Left lung (tissue), 10 donors: Measurements from ENCODE around the gene GNA15. TPM values are rescaled to one million over a fixed set of nuclear protein-coding genes. Genes with fewer than 3 reads are reported as not detected.
A peak's percentile ranks its signal among the peaks of the same experiment; 100 is the strongest.

ENCODE experiments used
- ATAC-seq: fragments of 200-7000 bp; cut with Tn5 transposase; one replicate; pipeline ENCODE4 v1.9.1; 2020; ENCODE audit warnings: moderate library complexity
- DNase-seq, 4 donors: peaks; one replicate each; pipeline ENCODE4 v3.0.0-alpha.2; 2013 to 2020
- H3K27ac ChIP-seq, 2 donors: fragments of 200-600 bp; sonication (generic) in 1 of 2; one replicate each; pipeline versions ENCODE4 v1.5.0 to v1.8.0; 2020 to 2021
- H3K27me3 ChIP-seq, 2 donors: fragments of 200-600 bp; sonication (generic) in 1 of 2; one replicate each; pipeline versions ENCODE4 v1.5.0 to v1.8.0; 2020 to 2021
- H3K36me3 ChIP-seq, 2 donors: fragments of 200-600 bp; sonication (generic) in 1 of 2; one replicate each; pipeline versions ENCODE4 v1.5.0 to v1.8.0; 2020 to 2021
- H3K4me1 ChIP-seq, 2 donors: fragments of 200-600 bp; one replicate each; pipeline ENCODE4 v1.8.0; 2021
- H3K4me3 ChIP-seq, 2 donors: fragments of 200-600 bp; sonication (generic) in 1 of 2; one replicate each; pipeline versions ENCODE4 v1.5.0 to v1.8.0; 2020 to 2021; ENCODE audit warnings: mild to moderate bottlenecking in 1 of 2
- H3K9me3 ChIP-seq, 2 donors: fragments of 200-600 bp; sonication (generic) in 1 of 2; one replicate each; pipeline versions ENCODE4 v1.5.0 to v1.8.0; 2020 to 2021
- CTCF ChIP-seq, 2 donors: fragments of 200-600 bp; sonication (generic) in 1 of 2; IDR thresholded peaks; one replicate each; pipeline versions ENCODE4 v1.5.0 to v1.8.0; 2021; ENCODE audit warnings: antibody characterized with exemption in 2 of 2
- intact Hi-C, 2 donors: fragments of 100-400 bp; cut with DNase I; formaldehyde crosslinking; loops; one replicate each; pipeline versions ENCODE4 v1.11.2 to v1.14.2; 2022
- polyA plus RNA-seq, 6 donors: library from polyadenylated mRNA; unstranded; fragments of 120-200 nt; gene quantifications; one replicate each; pipeline ENCODE4 v1.2.1, GENCODE V29; 2013; ENCODE audit not compliant: insufficient read length in 6 of 6
- total RNA-seq, 2 donors: library from RNA; stranded (reverse); fragmentation: NEBNext Ultra II Directional; extraction: Animal tissue kit (Norgen Biotek cat#: 25700); gene quantifications; one replicate each; pipeline ENCODE4 v1.2.1, GENCODE V29; 2021
- donor health status: DM: no; HTN: yes; CAD: no.
- donor health status: DM: no; HTN: no; CAD: no.

The GNA15 gene
- total and polyA plus RNA-seq, 8 donors: 1.8 to 35.9 (median 2.8) TPM

- Histone ChIP-seq H3K4me3 (no peak overlapping the region), H3K36me3 (peaks cover 0 to 71% of the 10 kb centered on the region in 2 donors), H3K27ac (no peak overlapping the region), H3K27me3 (no peaks in the 10 kb centered on the region), H3K9me3 (no peaks in the 10 kb centered on the region), H3K4me1 (peaks cover 0 to 38% of the 10 kb centered on the region in 2 donors)
- no peak for DNase-seq
- no peak for TF ChIP-seq CTCF (IDR thresholded peaks at IDR 0.05)
- ATAC-seq: no peak
- intact Hi-C loops: no loop called here
Observed at GRCh38 chr19:3157096-3157845, 21.4 kb downstream of the GNA15 start.

GRCh38 chr19:3159565-3159964 lies 23.7 kb downstream of the GNA15 start:
- H3K4me3 ChIP-seq: no peak overlapping the region
- peaks cover 0 to 81% of the 10 kb centered on the region in 2 donors for H3K36me3 ChIP-seq
- TF ChIP-seq CTCF (IDR thresholded peaks at IDR 0.05): no peak
- intact Hi-C loops: no loop called here
- DNase-seq (no peak), ATAC-seq (no peak)
- no peaks in the 10 kb centered on the region for H3K27me3 ChIP-seq
- no peaks in the 10 kb centered on the region for H3K9me3 ChIP-seq
- H3K27ac ChIP-seq: peak overlapping the region in 1 of 2 donors; percentile 13
- peaks cover 0 to 51% of the 10 kb centered on the region in 2 donors for H3K4me1 ChIP-seq

GRCh38 chr19:3160219-3160618 lies 24.4 kb downstream of the GNA15 start:
- intact Hi-C loops: loop anchor here in 1 of 2 donors (10.0 kb wide), 1 partner anchor 205 kb away; no protein-coding TSS in a partner anchor
- peaks cover 0 to 81% of the 10 kb centered on the region in 2 donors for H3K36me3 ChIP-seq
- no peak for DNase-seq
- no peak for TF ChIP-seq CTCF (IDR thresholded peaks at IDR 0.05)
- peaks cover 0 to 52% of the 10 kb centered on the region in 2 donors for H3K4me1 ChIP-seq
- no peaks in the 10 kb centered on the region for H3K27me3 ChIP-seq
- no peak overlapping the region for H3K4me3 ChIP-seq
- no peaks in the 10 kb centered on the region for H3K9me3 ChIP-seq
- H3K27ac ChIP-seq: peak overlapping the region in 1 of 2 donors; percentile 13
- no peak for ATAC-seq

- intact Hi-C loops: loop anchor here in 1 of 2 donors (10.0 kb wide), 1 partner anchor 207 kb away; no protein-coding TSS in a partner anchor
- peak overlapping the region in 1 of 2 donors; percentile 33 for H3K27ac ChIP-seq
Observed at GRCh38 chr19:3161453-3161852, 25.6 kb downstream of the GNA15 start.

More at GRCh38 chr19:3161453-3161852, 25.6 kb downstream of the GNA15 start:
- no peak for TF ChIP-seq CTCF (IDR thresholded peaks at IDR 0.05)
- H3K36me3 ChIP-seq: peaks cover 0 to 72% of the 10 kb centered on the region in 2 donors
- no peaks in the 10 kb centered on the region for H3K9me3 ChIP-seq
- DNase-seq (no peak), ATAC-seq (no peak)
- no peaks in the 10 kb centered on the region for H3K27me3 ChIP-seq
- H3K4me3 ChIP-seq: no peak overlapping the region
- H3K4me1 ChIP-seq: peaks cover 0 to 57% of the 10 kb centered on the region in 2 donors
